Measurements from ENCODE around the gene KCTD18.

- TF ChIP-seq, protein P1, sequence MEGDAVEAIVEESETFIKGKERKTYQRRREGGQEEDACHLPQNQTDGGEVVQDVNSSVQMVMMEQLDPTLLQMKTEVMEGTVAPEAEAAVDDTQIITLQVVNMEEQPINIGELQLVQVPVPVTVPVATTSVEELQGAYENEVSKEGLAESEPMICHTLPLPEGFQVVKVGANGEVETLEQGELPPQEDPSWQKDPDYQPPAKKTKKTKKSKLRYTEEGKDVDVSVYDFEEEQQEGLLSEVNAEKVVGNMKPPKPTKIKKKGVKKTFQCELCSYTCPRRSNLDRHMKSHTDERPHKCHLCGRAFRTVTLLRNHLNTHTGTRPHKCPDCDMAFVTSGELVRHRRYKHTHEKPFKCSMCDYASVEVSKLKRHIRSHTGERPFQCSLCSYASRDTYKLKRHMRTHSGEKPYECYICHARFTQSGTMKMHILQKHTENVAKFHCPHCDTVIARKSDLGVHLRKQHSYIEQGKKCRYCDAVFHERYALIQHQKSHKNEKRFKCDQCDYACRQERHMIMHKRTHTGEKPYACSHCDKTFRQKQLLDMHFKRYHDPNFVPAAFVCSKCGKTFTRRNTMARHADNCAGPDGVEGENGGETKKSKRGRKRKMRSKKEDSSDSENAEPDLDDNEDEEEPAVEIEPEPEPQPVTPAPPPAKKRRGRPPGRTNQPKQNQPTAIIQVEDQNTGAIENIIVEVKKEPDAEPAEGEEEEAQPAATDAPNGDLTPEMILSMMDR (IDR thresholded peaks at IDR 0.05; ENCODE audit: low read depth, low read length) = no peak
- TF ChIP-seq EZH2phosphoT487 (IDR thresholded peaks at IDR 0.05; ENCODE audit: low read depth) = no peak
These were observed 645 bp downstream of the KCTD18 start for GRCh38 chr2:200509235-200509611.

All from OCI-LY3 (cell line).